GM21526 (cell line): ENCODE results near the gene CTNNB1.
"Not testable (repeated sequence)": the region's sequence is repeated elsewhere in the genome, so short reads cannot be mapped to it uniquely, and the experiment has no call there.

ENCODE experiments used
- ATAC-seq: cut with Tn5 transposase; IDR thresholded peaks from one replicate; pipeline ENCODE4 v1.9.1; 2021; ENCODE audit warnings: moderate library complexity; ENCODE audit not compliant: unreplicated experiment, low FRiP score

Gene CTNNB1

GRCh38 chr3:41248525-41248924 is 49.2 kb downstream of the CTNNB1 start:
- ATAC-seq = no peak

- no peak for ATAC-seq
Observed at GRCh38 chr3:41249318-41249717, 50.0 kb downstream of the CTNNB1 start.

GRCh38 chr3:41250825-41251224 is 51.5 kb downstream of the CTNNB1 start:
- no peak for ATAC-seq

- ATAC-seq = no peak
Observed at GRCh38 chr3:41251593-41251992, 52.3 kb downstream of the CTNNB1 start.

- no peak for ATAC-seq
Observed at GRCh38 chr3:41258239-41258800, 59.0 kb downstream of the CTNNB1 start.

GRCh38 chr3:41259449-41260062 is 60.3 kb downstream of the CTNNB1 start:
- ATAC-seq = no peak

- ATAC-seq = no peak
Observed at GRCh38 chr3:41260063-41260450, 60.8 kb downstream of the CTNNB1 start.

- ATAC-seq = no peak
Observed at GRCh38 chr3:41265011-41265545, 65.8 kb downstream of the CTNNB1 start.

- no peak for ATAC-seq
Observed at GRCh38 chr3:41265823-41266273, 66.5 kb downstream of the CTNNB1 start.

- ATAC-seq = no peak
Observed at GRCh38 chr3:41267975-41268640, 68.8 kb downstream of the CTNNB1 start.

- no peak for ATAC-seq
Observed at GRCh38 chr3:41272667-41273066, 73.4 kb downstream of the CTNNB1 start.

GRCh38 chr3:41274944-41275668 is 75.8 kb downstream of the CTNNB1 start:
- ATAC-seq = no peak

- ATAC-seq = no peak
Observed at GRCh38 chr3:41276191-41276590, 76.9 kb downstream of the CTNNB1 start.

GRCh38 chr3:41277790-41278465 is 78.6 kb downstream of the CTNNB1 start:
- ATAC-seq = no peak

- not testable (repeated sequence) for ATAC-seq
Observed at GRCh38 chr3:41284934-41285333, 85.6 kb downstream of the CTNNB1 start.

GRCh38 chr3:41286305-41286704 is 87.0 kb downstream of the CTNNB1 start:
- no peak for ATAC-seq

GRCh38 chr3:41288785-41289184 is 89.5 kb downstream of the CTNNB1 start:
- ATAC-seq = no peak
